ENCODE data around the gene SRXN1. TPM values are rescaled to one million over a fixed set of nuclear protein-coding genes. Genes with fewer than 3 reads are reported as not detected.
"Not testable (repeated sequence)": the region's sequence is repeated elsewhere in the genome, so short reads cannot be mapped to it uniquely, and the experiment has no call there.

The SRXN1 gene
- total RNA-seq, 4 donors from 2014 or later: 54.3 to 212 (median 135) TPM

- Histone ChIP-seq H3K4me1 (no peaks in the 10 kb centered on the region), H3K27me3 (no peaks in the 10 kb centered on the region), H3K4me3 (replicated peaks in 1 of 3) (no peak overlapping the region), H3K27ac (no peak overlapping the region), H3K36me3 (no peaks in the 10 kb centered on the region), H3K9me3 (no peaks in the 10 kb centered on the region)
- TF ChIP-seq POLR2A (IDR thresholded peaks at IDR 0.05): no peak
- no peak for TF ChIP-seq CTCF (IDR thresholded peaks at IDR 0.05)
- DNase-seq: no peak
- intact Hi-C loops (cut with DNase I): no loop called here
- WGBS, 2 donors: 62 to 79% methylated on average over 9 of the region's 9 CpGs
Measured at GRCh38 chr20:697826-698225, 44.8 kb upstream of the SRXN1 start.

GRCh38 chr20:695165-695866 lies 42.3 kb upstream of the SRXN1 start:
- Histone ChIP-seq H3K27me3 (no peaks in the 10 kb centered on the region), H3K4me1 (no peaks in the 10 kb centered on the region), H3K36me3 (no peaks in the 10 kb centered on the region), H3K4me3 (replicated peaks in 1 of 3) (no peak overlapping the region), H3K9me3 (no peaks in the 10 kb centered on the region), H3K27ac (no peak overlapping the region)
- DNase-seq: no peak
- WGBS, 2 donors: 49 to 55% methylated on average over 2 of the region's 2 CpGs
- intact Hi-C loops (cut with DNase I): no loop called here
- TF ChIP-seq CTCF (IDR thresholded peaks at IDR 0.05) (no peak), POLR2A (IDR thresholded peaks at IDR 0.05) (no peak)

GRCh38 chr20:694496-694895 lies 41.5 kb upstream of the SRXN1 start:
- Histone ChIP-seq H3K4me1 (no peaks in the 10 kb centered on the region), H3K9me3 (no peaks in the 10 kb centered on the region), H3K4me3 (replicated peaks in 1 of 3) (no peak overlapping the region), H3K27me3 (no peaks in the 10 kb centered on the region), H3K27ac (no peak overlapping the region), H3K36me3 (no peaks in the 10 kb centered on the region)
- WGBS, 2 donors: 55 to 71% methylated on average over 3 to 4 of the region's 4 CpGs
- intact Hi-C loops (cut with DNase I): no loop called here
- DNase-seq: no peak
- TF ChIP-seq POLR2A (IDR thresholded peaks at IDR 0.05): no peak
- TF ChIP-seq CTCF (IDR thresholded peaks at IDR 0.05): no peak

GRCh38 chr20:693786-694185 lies 40.8 kb upstream of the SRXN1 start:
- WGBS, 2 donors: 90 to 97% methylated on average over 10 of the region's 10 CpGs
- H3K36me3 ChIP-seq; H3K9me3 ChIP-seq; H3K27me3 ChIP-seq; intact Hi-C loops (cut with DNase I); H3K4me3 ChIP-seq (replicated peaks in 1 of 3); H3K27ac ChIP-seq; DNase-seq; H3K4me1 ChIP-seq: not testable (repeated sequence)

GRCh38 chr20:692044-692443 lies 39.0 kb upstream of the SRXN1 start:
- TF ChIP-seq CTCF (IDR thresholded peaks at IDR 0.05): no peak
- TF ChIP-seq POLR2A (IDR thresholded peaks at IDR 0.05): no peak
- WGBS, 2 donors: 56 to 71% methylated on average over 1 of the region's 1 CpG
- intact Hi-C loops (cut with DNase I): no loop called here
- no peaks in the 10 kb centered on the region for H3K4me1 ChIP-seq
- no peak overlapping the region for H3K27ac ChIP-seq
- no peak overlapping the region for H3K4me3 ChIP-seq (replicated peaks in 1 of 3)
- H3K27me3 ChIP-seq: no peaks in the 10 kb centered on the region
- no peak for DNase-seq
- H3K9me3 ChIP-seq: no peaks in the 10 kb centered on the region
- H3K36me3 ChIP-seq: no peaks in the 10 kb centered on the region

All from thyroid gland (tissue), 4 donors.